HCT116 (cell line): ENCODE data around the gene FAH. TPM values are rescaled to one million over a fixed set of nuclear protein-coding genes. Genes with fewer than 3 reads are reported as not detected.

ENCODE experiments used
- ATAC-seq: fragments of 200-7000 bp; cut with Tn5 transposase; 2 replicates; pipeline ENCODE4 v1.9.1; 2020; ENCODE audit warnings: mild to moderate bottlenecking, moderate library complexity
- BruUV-seq: library from RNA; stranded (reverse); fragments of 400-500 nt; replicated peaks from 2 replicates; lab custom pipeline; 2021; lab: Mats Ljungman, UMichigan
- CTCF ChIA-PET: fragments of 300-600 bp; sonication (Branson Sonifier 250); formaldehyde crosslinking; loops from one replicate; lab custom pipeline; 2021; ENCODE audit warnings: antibody characterized with exemption; lab: Charles Lee
- POLR2A ChIA-PET: fragments of 300-600, 350-600 bp; sonication (Branson Sonifier 250); formaldehyde crosslinking; loops from one replicate; lab custom pipeline; 2021; ENCODE audit warnings: antibody characterized with exemption; lab: Charles Lee
- RAD21 ChIA-PET, 2 experiments: fragments of 300-600 bp; sonication (Branson Sonifier 250); formaldehyde crosslinking; loops; one replicate each; lab custom pipeline; 2023; ENCODE audit warnings: low total read pairs in 2 of 2; ENCODE audit not compliant: uncharacterized antibody in 2 of 2, unreplicated experiment in 2 of 2, low non-redundant PET in 1 of 2; lab: Charles Lee
- DNase-seq: peaks from one replicate; pipeline ENCODE4 v3.0.0-alpha.2; 2010; ENCODE audit warnings: low read depth, low spot score
- H2AFZ ChIP-seq: fragments of 200-600 bp; shearing (Covaris generic), sonication (generic); 2 replicates; pipeline ENCODE4 v1.6.1; 2017; ENCODE audit warnings: low read depth, mixed run types, mixed read lengths, antibody characterized with exemption, low read length; ENCODE audit not compliant: poor library complexity, severe bottlenecking
- H3K27ac ChIP-seq: 2 replicates; pipeline ENCODE4 v1.5.1; 2012; ENCODE audit warnings: low read depth, low read length
- H3K27me3 ChIP-seq: fragments of 200-600 bp; sonication (generic); 2 replicates; pipeline ENCODE4 v1.6.1; 2016; ENCODE audit warnings: mixed run types, low read length, mixed read lengths; ENCODE audit not compliant: insufficient read depth
- H3K36me3 ChIP-seq, 2 experiments: fragments of 200-500 bp in 1 of 2; fragments of 200-600 bp in 1 of 2; sonication (Bioruptor generic) in 1 of 2; sonication (generic) in 1 of 2; 2 replicates each; pipeline versions ENCODE4 v1.5.1 to v1.6.1; 2014 to 2016; ENCODE audit warnings: low read length in 2 of 2, inconsistent platforms in 1 of 2, mixed read lengths in 1 of 2, mixed run types in 1 of 2; ENCODE audit not compliant: insufficient read depth in 2 of 2, control insufficient read depth in 1 of 2
- H3K4me1 ChIP-seq, 2 experiments: fragments of 200-600 bp in 1 of 2; sonication (generic) in 1 of 2; 2 replicates each; pipeline versions ENCODE4 v1.5.1 to v1.6.1; 2012 to 2017; ENCODE audit warnings: low read length in 2 of 2, inconsistent platforms in 1 of 2, mild to moderate bottlenecking in 1 of 2, mixed read lengths in 1 of 2, mixed run types in 1 of 2, moderate library complexity in 1 of 2; ENCODE audit not compliant: insufficient read depth in 2 of 2, control insufficient read depth in 1 of 2
- H3K4me2 ChIP-seq: fragments of 200-600 bp; sonication (generic); 2 replicates; pipeline ENCODE4 v1.6.1; 2017; ENCODE audit warnings: mixed run types, low read length, mixed read lengths
- H3K4me3 ChIP-seq, 2 experiments: fragments of 200-600 bp in 1 of 2; sonication (generic) in 1 of 2; replicated peaks in 1 of 2; 2 replicates each; pipeline ENCODE4 v1.5.1; 2011 to 2016; ENCODE audit warnings: low read length in 2 of 2, control low read depth in 1 of 2, low read depth in 1 of 2, mild to moderate bottlenecking in 1 of 2, mixed read lengths in 1 of 2, mixed run types in 1 of 2
- H3K79me2 ChIP-seq: fragments of 200-600 bp; sonication (generic); 2 replicates; pipeline ENCODE4 v1.6.1; 2017; ENCODE audit warnings: mild to moderate bottlenecking, mixed run types, low read length, moderate library complexity, mixed read lengths; ENCODE audit not compliant: insufficient read depth
- H3K9ac ChIP-seq: fragments of 200-600 bp; sonication (generic); 2 replicates; pipeline ENCODE4 v1.6.1; 2016; ENCODE audit warnings: low read length, mixed read lengths
- H3K9me2 ChIP-seq: fragments of 200-600 bp; sonication (generic), shearing (Covaris generic); 2 replicates; pipeline ENCODE4 v1.6.1; 2017; ENCODE audit warnings: mixed run types, mild to moderate bottlenecking, moderate library complexity; ENCODE audit not compliant: insufficient read depth
- H3K9me3 ChIP-seq, 2 experiments: fragments of 200-500 bp in 1 of 2; fragments of 200-600 bp in 1 of 2; sonication (Bioruptor generic) in 1 of 2; sonication (generic) in 1 of 2; 2 replicates each; pipeline ENCODE4 v1.6.1; 2014 to 2017; ENCODE audit warnings: low read length in 2 of 2, mixed read lengths in 2 of 2, inconsistent platforms in 1 of 2, low read depth in 1 of 2, mild to moderate bottlenecking in 1 of 2, mixed run types in 1 of 2, moderate library complexity in 1 of 2; ENCODE audit not compliant: control insufficient read depth in 1 of 2, insufficient read depth in 1 of 2
- H4K20me1 ChIP-seq: fragments of 200-600 bp; sonication (generic), shearing (Covaris generic); 2 replicates; pipeline ENCODE4 v1.6.1; 2017; ENCODE audit warnings: mixed run types, mild to moderate bottlenecking, moderate library complexity; ENCODE audit not compliant: insufficient read depth
- EZH2 ChIP-seq: fragments of 200-600 bp; sonication (generic); IDR thresholded peaks from 2 replicates; pipeline ENCODE4 v1.6.1; 2017; ENCODE audit warnings: antibody characterized with exemption, mixed run types
- EZH2phosphoT487 ChIP-seq: fragments of 200-600 bp; IDR thresholded peaks from 2 replicates; pipeline ENCODE4 v1.6.1; 2018; ENCODE audit warnings: antibody characterized with exemption, borderline replicate concordance
- FOSL1 ChIP-seq: IDR thresholded peaks from 2 replicates; pipeline ENCODE4 v1.6.1; 2012; ENCODE audit warnings: low read depth
- MAX ChIP-seq: IDR thresholded peaks from 2 replicates; pipeline ENCODE4 v1.6.1; 2012
- POLR2AphosphoS5 ChIP-seq: IDR thresholded peaks from 2 replicates; pipeline ENCODE4 v1.6.1; 2011; ENCODE audit warnings: mild to moderate bottlenecking, low read depth, low read length, moderate library complexity
- TCF7L2 ChIP-seq: IDR thresholded peaks from 2 replicates; pipeline ENCODE4 v1.7.0; 2011; ENCODE audit warnings: borderline replicate concordance, inconsistent platforms; ENCODE audit not compliant: insufficient read depth, insufficient read length; ENCODE audit errors: extremely low read depth
- ZNF274 ChIP-seq: fragments of 200-500 bp; sonication (Bioruptor generic); IDR thresholded peaks from 2 replicates; pipeline ENCODE4 v1.6.1; 2014; ENCODE audit warnings: mild to moderate bottlenecking, low read depth, low read length, inconsistent platforms
- intact Hi-C: fragments of 100-400 bp; cut with micrococcal nuclease; formaldehyde crosslinking; loops from 2 replicates; pipeline ENCODE4 v1.10.0; 2022
- total RNA-seq: library from RNA; stranded (reverse); gene quantifications from one replicate; pipeline ENCODE4 v1.2.1, GENCODE V29; 2021; ENCODE audit not compliant: unreplicated experiment

FAH gene
- total RNA-seq, 1 experiment from 2014 or later, result 20.0 TPM

DNA sequence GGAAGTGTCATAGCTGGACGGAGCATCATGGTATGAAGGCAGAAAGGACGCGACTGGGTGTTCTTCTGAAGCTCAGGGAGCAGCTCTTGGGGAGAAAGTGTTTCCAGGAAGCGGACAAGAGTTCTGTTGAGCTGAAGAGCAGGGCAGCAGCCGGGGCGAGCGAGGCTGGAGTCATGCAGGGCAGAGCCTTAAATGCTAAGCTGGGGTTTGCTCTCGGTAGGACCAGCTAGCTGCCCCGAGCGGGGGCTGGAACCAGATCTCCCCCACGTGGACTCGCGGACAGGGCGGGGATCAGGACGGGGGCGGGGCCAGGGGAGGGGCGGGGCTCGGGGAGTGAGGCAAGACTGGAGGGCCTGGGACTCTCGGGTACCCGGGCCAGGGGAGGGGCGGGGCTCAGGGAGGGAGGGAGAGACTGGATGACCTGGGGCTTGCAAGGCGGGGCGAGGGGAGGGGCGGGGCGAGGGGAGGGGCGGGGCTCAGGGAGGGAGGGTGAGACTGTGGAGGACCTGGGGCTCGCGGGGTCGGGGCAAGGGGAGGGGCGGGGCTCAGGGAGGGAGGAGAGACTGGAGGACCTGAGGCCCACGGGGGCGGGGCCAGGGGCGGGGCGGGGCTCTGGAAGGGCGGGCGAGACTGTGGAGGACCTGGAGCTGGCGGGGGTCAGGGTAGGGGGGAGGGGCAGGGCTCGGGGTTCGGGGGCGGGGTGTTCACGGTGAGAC, 461 bp upstream of the FAH start:
- Histone ChIP-seq H3K4me2 (peak overlapping the region; percentile 94), H3K27me3 (no peaks in the 10 kb centered on the region)

DNA sequence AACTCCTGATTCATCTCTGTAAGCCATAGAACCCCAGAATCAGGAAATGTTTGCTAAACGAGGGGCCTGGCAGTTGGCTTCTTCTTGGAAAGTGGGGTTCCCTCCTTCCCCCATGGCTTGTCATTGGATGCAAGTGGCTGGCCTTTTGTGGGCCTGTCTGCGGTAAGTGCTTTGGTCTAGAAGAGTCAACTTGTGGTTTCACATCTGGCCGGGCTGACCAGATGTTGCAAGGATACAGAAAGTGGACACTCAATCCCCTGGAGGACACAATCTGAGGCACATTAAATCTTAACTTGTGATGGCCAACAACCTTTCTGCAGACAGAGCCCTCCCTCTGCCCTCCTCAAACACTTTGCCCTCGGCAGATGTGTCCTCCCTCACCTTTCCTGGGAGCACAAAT, 1.1 kb downstream of the FAH start:
- no TSS peak for BruUV-seq
- RAD21 ChIA-PET, result no interaction called here
- no peak overlapping the region for H3K27ac ChIP-seq
- no peaks in the 10 kb centered on the region for H3K36me3 ChIP-seq
- H3K27me3 ChIP-seq, result no peaks in the 10 kb centered on the region
- TF ChIP-seq TCF7L2 (no peak), FOSL1 (no peak), POLR2AphosphoS5 (no peak), MAX (no peak)
- intact Hi-C loops, result loop anchor here (5.0 kb wide), 1 partner anchor 82 kb away; no protein-coding TSS in a partner anchor
- DNase-seq (no peak), ATAC-seq (no peak)
- CTCF ChIA-PET, result no interaction called here
- no peaks in the 10 kb centered on the region for H3K9me2 ChIP-seq
- no peaks in the 10 kb centered on the region for H4K20me1 ChIP-seq
- H3K4me1 ChIP-seq, result peaks cover 12 to 25% of the 10 kb centered on the region in 2 experiments; a peak in 3 of 4 replicates
- no peak overlapping the region for H2AFZ ChIP-seq
- H3K9me3 ChIP-seq, result no peaks in the 10 kb centered on the region
- H3K4me2 ChIP-seq, result peak overlapping the region; percentile 94
- H3K79me2 ChIP-seq, result no peaks in the 10 kb centered on the region
- no peak overlapping the region for H3K4me3 ChIP-seq
- POLR2A ChIA-PET, result no interaction called here
- no peak overlapping the region for H3K9ac ChIP-seq

More for the DNA sequence above, 461 bp upstream of the FAH start:
- no peak for TF ChIP-seq EZH2phosphoT487
- peak; percentile 54 for TF ChIP-seq MAX
- TF ChIP-seq POLR2AphosphoS5, result 0 out of 2 replicates have a peak, but pooled peaks have one; percentile 27
- no peak for TF ChIP-seq EZH2
- no peak for TF ChIP-seq ZNF274
- H2AFZ ChIP-seq, result peak overlapping the region; percentile 72
- POLR2A ChIA-PET, result interaction anchor here (1.0 kb wide), 1 partner anchor 229 kb away, joined by 3 read pairs; no protein-coding TSS in a partner anchor
- no peaks in the 10 kb centered on the region for H3K36me3 ChIP-seq
- H4K20me1 ChIP-seq, result no peaks in the 10 kb centered on the region
- DNase-seq, result peak; percentile 88
- peak overlapping the region; percentile 60 to 74 for H3K4me3 ChIP-seq
- RAD21 ChIA-PET, result interaction anchor here in 1 of 2 experiments (0.7 kb wide), 1 partner anchor 10 kb away, joined by 5 read pairs; no protein-coding TSS in a partner anchor
- H3K9ac ChIP-seq, result peak overlapping the region; percentile 68
- BruUV-seq, result no TSS peak
- intact Hi-C loops, result loop anchor here (5.0 kb wide), 1 partner anchor 80 kb away; no protein-coding TSS in a partner anchor
- peaks cover 12 to 25% of the 10 kb centered on the region in 2 experiments; a peak in 3 of 4 replicates for H3K4me1 ChIP-seq
- no peaks in the 10 kb centered on the region for H3K9me3 ChIP-seq
- H3K79me2 ChIP-seq, result no peaks in the 10 kb centered on the region
- CTCF ChIA-PET, result no interaction called here
- peak; percentile 87 for ATAC-seq
- H3K9me2 ChIP-seq, result no peaks in the 10 kb centered on the region
- H3K27ac ChIP-seq, result no peak overlapping the region
